Endothelial cell of umbilical vein (primary cell): Measurements from ENCODE around the gene DLGAP1. TPM values are rescaled to one million over a fixed set of nuclear protein-coding genes. Genes with fewer than 3 reads are reported as not detected.

Source experiments
- BruUV-seq: library from RNA; stranded (reverse); fragments of 400-500 nt; replicated peaks from 2 replicates; lab custom pipeline; 2021; lab: Mats Ljungman, UMichigan
- CTCF ChIA-PET: fragments of 300-600, 350-600 bp; sonication (Branson Sonifier 250); formaldehyde crosslinking; loops from one replicate; lab custom pipeline; 2021; ENCODE audit warnings: antibody characterized with exemption, inconsistent platforms; lab: Charles Lee
- POLR2A ChIA-PET: fragments of 300-600, 350-600 bp; sonication (Branson Sonifier 250); formaldehyde crosslinking; loops from one replicate; lab custom pipeline; 2021; ENCODE audit warnings: antibody characterized with exemption, inconsistent platforms; lab: Charles Lee
- DNase-seq: peaks from one replicate; pipeline ENCODE4 v3.0.0-alpha.2; 2011; ENCODE audit warnings: low read depth, low spot score
- FAIRE-seq: peaks from 2 replicates; lab custom pipeline; 2011; peaks lifted over from hg19 to GRCh38; lab: Jason Lieb, UNC
- H2AFZ ChIP-seq: 2 replicates; pipeline ENCODE4 v1.6.0; 2012; ENCODE audit warnings: low read depth, low read length, control low read depth, inconsistent platforms
- H3K27ac ChIP-seq: 2 replicates; pipeline ENCODE4 v1.5.1; 2011; ENCODE audit warnings: low read depth, mild to moderate bottlenecking, control low read depth, low read length, moderate library complexity; ENCODE audit not compliant: insufficient read depth
- H3K27me3 ChIP-seq, 2 experiments: 2 replicates each; pipeline versions ENCODE4 v1.6.0 to v1.6.1; 2011; ENCODE audit warnings: low read length in 2 of 2, mixed read lengths in 1 of 2; ENCODE audit not compliant: control insufficient read depth in 2 of 2, insufficient read depth in 2 of 2
- H3K36me3 ChIP-seq, 2 experiments: 2 replicates in 1 of 2; 3 replicates in 1 of 2; pipeline ENCODE4 v1.5.1; 2011; ENCODE audit warnings: low read length in 2 of 2, mild to moderate bottlenecking in 1 of 2, moderate library complexity in 1 of 2; ENCODE audit not compliant: control insufficient read depth in 2 of 2, insufficient read depth in 2 of 2; ENCODE audit errors: extremely low read depth in 1 of 2
- H3K4me1 ChIP-seq: 3 replicates; pipeline ENCODE4 v1.5.1; 2011; ENCODE audit warnings: mild to moderate bottlenecking, low read length; ENCODE audit not compliant: control insufficient read depth, insufficient read depth; ENCODE audit errors: extremely low read depth
- H3K4me2 ChIP-seq: 2 replicates; pipeline ENCODE4 v1.6.1; 2011; ENCODE audit warnings: low read length, control low read depth, mixed read lengths; ENCODE audit not compliant: insufficient read depth
- H3K4me3 ChIP-seq, 3 experiments: fragments of 200-600 bp in 1 of 3; sonication (generic), shearing (Covaris generic) in 1 of 3; replicated peaks in 1 of 3; 2 replicates each; pipeline ENCODE4 v1.5.1; 2011 to 2016; ENCODE audit warnings: control low read depth in 3 of 3, low read length in 3 of 3, mild to moderate bottlenecking in 2 of 3, inconsistent platforms in 1 of 3, low read depth in 1 of 3, moderate library complexity in 1 of 3; ENCODE audit not compliant: insufficient read depth in 1 of 3
- H3K79me2 ChIP-seq: 2 replicates; pipeline ENCODE4 v1.6.0; 2012; ENCODE audit warnings: low read length, inconsistent platforms; ENCODE audit not compliant: control insufficient read depth, insufficient read depth
- H3K9ac ChIP-seq: replicated peaks from 2 replicates; pipeline ENCODE3; 2011; ENCODE audit warnings: low read length, control low read depth; ENCODE audit not compliant: insufficient read depth; ENCODE audit errors: extremely low read depth
- H3K9me1 ChIP-seq: replicated peaks from 3 replicates; pipeline ENCODE4 v1.6.0; 2011; ENCODE audit warnings: mild to moderate bottlenecking, low read length; ENCODE audit not compliant: control insufficient read depth, insufficient read depth; ENCODE audit errors: extremely low read depth
- H3K9me3 ChIP-seq: replicated peaks from 2 replicates; pipeline ENCODE4 v1.5.1; 2012; ENCODE audit warnings: low read length, inconsistent platforms; ENCODE audit not compliant: control insufficient read depth, insufficient read depth
- H4K20me1 ChIP-seq: replicated peaks from 2 replicates; pipeline ENCODE3; 2011; ENCODE audit warnings: mild to moderate bottlenecking, low read length; ENCODE audit not compliant: control insufficient read depth, insufficient read depth; ENCODE audit errors: extremely low read depth
- CTCF ChIP-seq, 2 donors: IDR thresholded peaks; 1 replicate in 1 of 2; 2 replicates in 1 of 2; pipeline ENCODE4 v1.5.1; 2011; ENCODE audit warnings: low read length in 2 of 2, mild to moderate bottlenecking in 2 of 2, moderate library complexity in 2 of 2, control low read depth in 1 of 2, inconsistent platforms in 1 of 2, low read depth in 1 of 2; ENCODE audit not compliant: insufficient read depth in 1 of 2; ENCODE audit errors: extremely low read depth in 1 of 2
- EZH2 ChIP-seq: IDR thresholded peaks from 2 replicates; pipeline ENCODE4 v1.6.1; 2012; ENCODE audit warnings: borderline replicate concordance, low read depth, mild to moderate bottlenecking, moderate library complexity, low read length, inconsistent platforms; ENCODE audit not compliant: severe bottlenecking
- FOS ChIP-seq: IDR thresholded peaks from 2 replicates; pipeline ENCODE4 v1.6.1; 2011; ENCODE audit warnings: mild to moderate bottlenecking, low read length, moderate library complexity, borderline replicate concordance; ENCODE audit not compliant: insufficient read depth
- GATA2 ChIP-seq: IDR thresholded peaks from 2 replicates; pipeline ENCODE4 v1.7.0; 2011; ENCODE audit warnings: low read depth, mild to moderate bottlenecking, moderate library complexity, mixed read lengths, low read length; ENCODE audit not compliant: insufficient read length, insufficient read depth
- JUN ChIP-seq: IDR thresholded peaks from 2 replicates; pipeline ENCODE4 v1.6.1; 2011; ENCODE audit warnings: borderline replicate concordance, low read depth; ENCODE audit not compliant: insufficient read length, insufficient read depth
- MAX ChIP-seq: IDR thresholded peaks from 2 replicates; pipeline ENCODE4 v1.6.1; 2011; ENCODE audit not compliant: insufficient read depth, insufficient read length
- MYC ChIP-seq: IDR thresholded peaks from one replicate; pipeline ENCODE4 v1.6.1; 2011; ENCODE audit warnings: mild to moderate bottlenecking, low read depth, low read length
- POLR2A ChIP-seq: IDR thresholded peaks from 2 replicates; pipeline ENCODE4 v1.6.1; 2012; ENCODE audit warnings: low read depth, mild to moderate bottlenecking, control low read depth, low read length
- POLR2AphosphoS5 ChIP-seq: IDR thresholded peaks from 2 replicates; pipeline ENCODE4 v1.6.1; 2012; ENCODE audit warnings: low read depth, mild to moderate bottlenecking, control low read depth, low read length, moderate library complexity; ENCODE audit not compliant: insufficient read depth
- dilution Hi-C: fragments of 300-500 bp; cut with MboI; formaldehyde crosslinking; loops from one replicate; pipeline ENCODE4 v1.15.0; 2019; ENCODE audit warnings: low sequenced_read_pairs; ENCODE audit not compliant: extremely low pct_ligation_motif_present
- intact Hi-C: fragments of 100-400 bp; cut with micrococcal nuclease; formaldehyde crosslinking; loops from one replicate; pipeline ENCODE4 v1.10.0; 2022
- polyA plus RNA-seq, 4 experiments: library from polyadenylated mRNA; depleted of rRNA in 3 of 4; stranded (reverse) in 3 of 4; unstranded in 1 of 4; fragments of >200 nt; gene quantifications; 2 replicates each; pipeline versions ENCODE4 v1.2.1 to v1.2.3, GENCODE V29; 2011 to 2012; ENCODE audit warnings: missing spikeins in 1 of 4
- total RNA-seq: library from RNA; stranded (reverse); gene quantifications from 2 replicates; pipeline ENCODE4 v1.2.3, GENCODE V29; 2021

DLGAP1 gene
- total and polyA plus RNA-seq, 2 donors (not counting 3 experiments of a cell fraction or from before 2014, with no cell fraction given): 0.04 TPM; not detected in 1

- dilution Hi-C loops: no loop called here
- Histone ChIP-seq H3K27ac (no peak overlapping the region), H3K36me3 (no peaks in the 10 kb centered on the region), H3K27me3 (no peaks in the 10 kb centered on the region), H3K4me3 (no peak overlapping the region), H2AFZ (no peak overlapping the region), H3K9me1 (no peaks in the 10 kb centered on the region), H4K20me1 (no peaks in the 10 kb centered on the region), H3K4me1 (peaks cover 1% of the 10 kb centered on the region), H3K9ac (no peak overlapping the region), H3K4me2 (no peak overlapping the region), H3K9me3 (no peaks in the 10 kb centered on the region), H3K79me2 (no peaks in the 10 kb centered on the region)
- FAIRE-seq (no peak), DNase-seq (no peak)
- POLR2A ChIA-PET: no interaction called here
- intact Hi-C loops: no loop called here
- CTCF ChIA-PET: interaction anchor here (1.4 to 4.0 kb wide), 3 partner anchors 19 to 147 kb away, joined by 4 to 17 read pairs (median 12); no protein-coding TSS in a partner anchor
- TF ChIP-seq POLR2A (no peak), MYC (no peak), MAX (no peak), POLR2AphosphoS5 (no peak), JUN (no peak), GATA2 (no peak), EZH2 (no peak), FOS (no peak), CTCF (IDR thresholded peaks at IDR 0.05; ENCODE audit: extremely low read depth in 1 of 2, insufficient read depth in 1 of 2, low read depth in 1 of 2, low read length in 2 of 2) (no peak)
- BruUV-seq: no TSS peak
These were observed 733.1 kb downstream of the DLGAP1 start for GRCh38 chr18:3721771-3722648.
